GM23248 (cell line): ENCODE results near the gene GP9. TPM values are rescaled to one million over a fixed set of nuclear protein-coding genes. Genes with fewer than 3 reads are reported as not detected.

ENCODE experiments used
- DNase-seq: peaks from one replicate; pipeline ENCODE4 v3.0.0-alpha.2; 2015
- H2AFZ ChIP-seq: fragments of 200-600 bp; sonication (generic); 2 replicates; pipeline ENCODE4 v1.6.1; 2016; ENCODE audit warnings: antibody characterized with exemption
- H3F3A ChIP-seq: fragments of 200-600 bp; sonication (generic); 2 replicates; pipeline ENCODE4 v1.6.1; 2016; ENCODE audit warnings: mild to moderate bottlenecking, antibody characterized with exemption, mixed run types; ENCODE audit not compliant: insufficient read depth
- H3K27ac ChIP-seq: fragments of 200-600 bp; sonication (generic); 2 replicates; pipeline ENCODE4 v1.5.1; 2016; ENCODE audit warnings: mild to moderate bottlenecking
- H3K27me3 ChIP-seq: fragments of 200-600 bp; sonication (generic); replicated peaks from 2 replicates; pipeline ENCODE4 v1.6.1; 2016; ENCODE audit warnings: mild to moderate bottlenecking; ENCODE audit not compliant: insufficient read depth
- H3K36me3 ChIP-seq: fragments of 200-600 bp; sonication (generic); 2 replicates; pipeline ENCODE4 v1.6.1; 2016; ENCODE audit warnings: low read depth, mild to moderate bottlenecking
- H3K4me1 ChIP-seq: fragments of 200-600 bp; sonication (generic); 2 replicates; pipeline ENCODE4 v1.6.1; 2016; ENCODE audit warnings: mild to moderate bottlenecking; ENCODE audit not compliant: insufficient read depth
- H3K4me2 ChIP-seq: fragments of 200-600 bp; sonication (generic); one replicate; pipeline ENCODE4 v1.6.1; 2016; ENCODE audit warnings: mild to moderate bottlenecking; ENCODE audit not compliant: unreplicated experiment
- H3K4me3 ChIP-seq: fragments of 200-600 bp; sonication (generic); 2 replicates; pipeline ENCODE4 v1.5.1; 2016; ENCODE audit warnings: mild to moderate bottlenecking
- H3K79me2 ChIP-seq: fragments of 200-600 bp; sonication (generic); 2 replicates; pipeline ENCODE4 v1.6.1; 2016; ENCODE audit warnings: mild to moderate bottlenecking; ENCODE audit not compliant: insufficient read depth
- H3K9ac ChIP-seq: fragments of 200-600 bp; sonication (generic); 2 replicates; pipeline ENCODE4 v1.6.1; 2016; ENCODE audit warnings: mild to moderate bottlenecking
- H3K9me2 ChIP-seq: fragments of 200-600 bp; sonication (generic); 2 replicates; pipeline ENCODE4 v1.6.1; 2016; ENCODE audit warnings: mixed run types, mild to moderate bottlenecking, moderate library complexity; ENCODE audit not compliant: insufficient read depth
- H3K9me3 ChIP-seq: fragments of 200-600 bp; sonication (generic); one replicate; pipeline ENCODE4 v1.6.1; 2017; ENCODE audit warnings: low read depth
- H4K20me1 ChIP-seq: fragments of 200-600 bp; sonication (generic); 2 replicates; pipeline ENCODE4 v1.6.0; 2016; ENCODE audit not compliant: insufficient read depth
- EZH2 ChIP-seq: fragments of 200-600 bp; sonication (generic); IDR thresholded peaks from 2 replicates; pipeline ENCODE4 v1.6.1; 2018; ENCODE audit warnings: antibody characterized with exemption, mild to moderate bottlenecking; ENCODE audit not compliant: insufficient read depth, poor library complexity, severe bottlenecking
- EZH2phosphoT487 ChIP-seq: fragments of 200-600 bp; sonication (generic); IDR thresholded peaks from 2 replicates; pipeline ENCODE4 v1.6.1; 2018; ENCODE audit warnings: antibody characterized with exemption, moderate library complexity, mild to moderate bottlenecking, low read depth; ENCODE audit not compliant: insufficient read depth
- WGBS, 2 experiments: methylation state at CpG; one replicate each; pipeline ENCODE4 v1.1.6; 2015 to 2017; ENCODE audit warnings: low lambda C conversion rate in 2 of 2, low coverage in 1 of 2; ENCODE audit errors: missing lambda C conversion rate in 2 of 2; 5-methylcytosine and 5-hydroxymethylcytosine counted together
- in situ Hi-C: fragments of 300-500 bp; cut with MboI; formaldehyde crosslinking; loops from 2 replicates; pipeline ENCODE4 v1.15.0; 2020
- polyA plus RNA-seq: library from polyadenylated mRNA; unstranded; fragments of >200 nt; fragmentation: Nextera tagmentation; extraction: Ambion mirVana; gene quantifications from 2 replicates; pipeline ENCODE4 v1.2.1, GENCODE V29; 2016
- total RNA-seq: library from RNA; depleted of rRNA; stranded (reverse); fragments of >200 nt; shearing (Covaris generic); gene quantifications from 2 replicates; pipeline ENCODE4 v1.2.3, GENCODE V29; 2014

Gene GP9
- total and polyA plus RNA-seq, 2 experiments from 2014 or later = not detected

- Histone ChIP-seq H2AFZ (no peak overlapping the region), H3K36me3 (no peaks in the 10 kb centered on the region), H3K9me2 (no peaks in the 10 kb centered on the region), H3K27me3 (peaks cover 14% of the 10 kb centered on the region), H3K4me3 (no peak overlapping the region), H3K9ac (no peak overlapping the region), H3K4me2 (no peak overlapping the region), H3K9me3 (no peaks in the 10 kb centered on the region), H3K79me2 (no peaks in the 10 kb centered on the region), H3F3A (no peaks in the 10 kb centered on the region), H4K20me1 (no peaks in the 10 kb centered on the region), H3K27ac (no peak overlapping the region), H3K4me1 (no peaks in the 10 kb centered on the region)
- 91 to 92% methylated on average over 4 of the region's 4 CpGs for WGBS, 2 experiments
- no peak for TF ChIP-seq EZH2
- no peak for DNase-seq
- in situ Hi-C loops = no loop called here
Observed at GRCh38 chr3:129030611-129031010, 30.0 kb upstream of the GP9 start.

- Histone ChIP-seq H3K4me1 (no peaks in the 10 kb centered on the region), H3K79me2 (no peaks in the 10 kb centered on the region), H3K9ac (no peak overlapping the region), H3K27ac (no peak overlapping the region), H3F3A (no peaks in the 10 kb centered on the region), H3K27me3 (peaks cover 3% of the 10 kb centered on the region; the same call in 1 of the 2 replicates), H2AFZ (no peak overlapping the region), H3K36me3 (no peaks in the 10 kb centered on the region), H4K20me1 (no peaks in the 10 kb centered on the region), H3K4me2 (no peak overlapping the region), H3K4me3 (no peak overlapping the region), H3K9me3 (no peaks in the 10 kb centered on the region), H3K9me2 (no peaks in the 10 kb centered on the region)
- no peak for DNase-seq
- TF ChIP-seq EZH2phosphoT487 (no peak), EZH2 (no peak)
- in situ Hi-C loops = no loop called here
- whole genome bisulfite sequencing, 2 experiments = 76 to 77% methylated on average over 10 of the region's 10 CpGs
Observed at GRCh38 chr3:129031476-129032215, 28.9 kb upstream of the GP9 start.

- no peak overlapping the region for H3K4me2 ChIP-seq
- H3K9me3 ChIP-seq = no peaks in the 10 kb centered on the region
- no peak overlapping the region for H3K9ac ChIP-seq
- in situ Hi-C loops = no loop called here
- H3K4me3 ChIP-seq = no peak overlapping the region
- H3K9me2 ChIP-seq = no peaks in the 10 kb centered on the region
- H3F3A ChIP-seq = no peaks in the 10 kb centered on the region
- no peak for DNase-seq
- H3K27me3 ChIP-seq = peaks cover 7% of the 10 kb centered on the region
- no peaks in the 10 kb centered on the region for H3K4me1 ChIP-seq
- no peak for TF ChIP-seq EZH2
- no peak for TF ChIP-seq EZH2phosphoT487
- H3K79me2 ChIP-seq = no peaks in the 10 kb centered on the region
- 72 to 79% methylated on average over 14 of the region's 14 CpGs for WGBS, 2 experiments
- H2AFZ ChIP-seq = no peak overlapping the region
- H3K36me3 ChIP-seq = no peaks in the 10 kb centered on the region
- H3K27ac ChIP-seq = no peak overlapping the region
- no peaks in the 10 kb centered on the region for H4K20me1 ChIP-seq
Observed at GRCh38 chr3:129032716-129033115, 27.9 kb upstream of the GP9 start.

GRCh38 chr3:129033151-129033550 lies 27.4 kb upstream of the GP9 start:
- no peaks in the 10 kb centered on the region for H3K9me2 ChIP-seq
- in situ Hi-C loops = no loop called here
- H3K4me2 ChIP-seq = no peak overlapping the region
- no peak overlapping the region for H3K4me3 ChIP-seq
- H4K20me1 ChIP-seq = no peaks in the 10 kb centered on the region
- no peak overlapping the region for H2AFZ ChIP-seq
- H3K9me3 ChIP-seq = no peaks in the 10 kb centered on the region
- no peaks in the 10 kb centered on the region for H3K79me2 ChIP-seq
- DNase-seq = no peak
- TF ChIP-seq EZH2 (no peak), EZH2phosphoT487 (no peak)
- H3K27me3 ChIP-seq = peaks cover 9% of the 10 kb centered on the region
- H3K4me1 ChIP-seq = no peaks in the 10 kb centered on the region
- H3K9ac ChIP-seq = no peak overlapping the region
- H3K36me3 ChIP-seq = no peaks in the 10 kb centered on the region
- WGBS, 2 experiments = 52 to 60% methylated on average over 5 to 7 of the region's 7 CpGs
- H3K27ac ChIP-seq = no peak overlapping the region
- H3F3A ChIP-seq = no peaks in the 10 kb centered on the region
